ENCODE results near the gene MAP7D2. TPM values are rescaled to one million over a fixed set of nuclear protein-coding genes. Genes with fewer than 3 reads are reported as not detected.

Gene MAP7D2
- total and polyA plus RNA-seq, 2 of the 13 experiments (the other 11 are each of a cell fraction or from before 2014, with no cell fraction given) = 9.6 to 10.5 TPM

- Histone ChIP-seq H3K9ac (ENCODE audit: insufficient read depth, low read depth, low read length) (no peak overlapping the region), H3K79me2 (ENCODE audit: insufficient read depth, low read length) (no peaks in the 10 kb centered on the region), H3K4me3 (replicated peaks in 1 of 3; ENCODE audit: insufficient read depth in 1 of 3, low read depth in 2 of 3, low read length in 3 of 3) (no peak overlapping the region), H3K27ac (ENCODE audit: extremely low read length, insufficient read depth, low read length) (no peak overlapping the region), H3K27me3 (ENCODE audit: control insufficient read depth in 1 of 2, insufficient read depth in 2 of 2, low read length in 2 of 2) (no peaks in the 10 kb centered on the region), H3K36me3 (replicated peaks in 1 of 2; ENCODE audit: control insufficient read depth in 1 of 2, insufficient read depth in 2 of 2, low read length in 2 of 2) (0 out of 5 replicates have a peak, but pooled peaks cover 0 to 2% of the 10 kb centered on the region in 2 experiments), H3K4me1 (ENCODE audit: insufficient read depth, low read length) (no peaks in the 10 kb centered on the region), H3K9me3 (ENCODE audit: low read length) (no peaks in the 10 kb centered on the region), H3K4me2 (ENCODE audit: low read depth, low read length) (no peak overlapping the region), H2AFZ (ENCODE audit: low read length) (no peak overlapping the region), H4K20me1 (ENCODE audit: insufficient read depth, low read length) (no peaks in the 10 kb centered on the region)
- in situ Hi-C loops (cut with HindIII; ENCODE audit: extremely low pct_ligation_motif_present, low pct_unique_long_range_greater_than_20kb) (no loop called here), intact Hi-C loops (cut with micrococcal nuclease; ENCODE audit: unreplicated experiment) (no loop called here)
- POLR2A ChIA-PET = no interaction called here
- DNase-seq (ENCODE audit: low spot score) (no peak), FAIRE-seq (no peak), ATAC-seq (no peak)
- no TSS peak for BruUV-seq (replicated peaks)
- 96% methylated on average over 4 of the region's 4 CpGs for WGBS (ENCODE audit: low lambda C conversion rate)
- CTCF ChIA-PET (ENCODE audit: low intra/inter-chr PET ratio, low total read pairs) = no interaction called here
- TF ChIP-seq, protein P1, sequence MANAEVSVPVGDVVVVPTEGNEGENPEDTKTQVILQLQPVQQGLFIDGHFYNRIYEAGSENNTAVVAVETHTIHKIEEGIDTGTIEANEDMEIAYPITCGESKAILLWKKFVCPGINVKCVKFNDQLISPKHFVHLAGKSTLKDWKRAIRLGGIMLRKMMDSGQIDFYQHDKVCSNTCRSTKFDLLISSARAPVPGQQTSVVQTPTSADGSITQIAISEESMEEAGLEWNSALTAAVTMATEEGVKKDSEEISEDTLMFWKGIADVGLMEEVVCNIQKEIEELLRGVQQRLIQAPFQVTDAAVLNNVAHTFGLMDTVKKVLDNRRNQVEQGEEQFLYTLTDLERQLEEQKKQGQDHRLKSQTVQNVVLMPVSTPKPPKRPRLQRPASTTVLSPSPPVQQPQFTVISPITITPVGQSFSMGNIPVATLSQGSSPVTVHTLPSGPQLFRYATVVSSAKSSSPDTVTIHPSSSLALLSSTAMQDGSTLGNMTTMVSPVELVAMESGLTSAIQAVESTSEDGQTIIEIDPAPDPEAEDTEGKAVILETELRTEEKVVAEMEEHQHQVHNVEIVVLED (CRISPR knock-in tag; IDR thresholded peaks at IDR 0.05; ENCODE audit: borderline replicate concordance) = no peak
- TF ChIP-seq KLF9 (CRISPR knock-in tag; IDR thresholded peaks at IDR 0.05; ENCODE audit: low read depth) = no peak
- TF ChIP-seq, protein P2, sequence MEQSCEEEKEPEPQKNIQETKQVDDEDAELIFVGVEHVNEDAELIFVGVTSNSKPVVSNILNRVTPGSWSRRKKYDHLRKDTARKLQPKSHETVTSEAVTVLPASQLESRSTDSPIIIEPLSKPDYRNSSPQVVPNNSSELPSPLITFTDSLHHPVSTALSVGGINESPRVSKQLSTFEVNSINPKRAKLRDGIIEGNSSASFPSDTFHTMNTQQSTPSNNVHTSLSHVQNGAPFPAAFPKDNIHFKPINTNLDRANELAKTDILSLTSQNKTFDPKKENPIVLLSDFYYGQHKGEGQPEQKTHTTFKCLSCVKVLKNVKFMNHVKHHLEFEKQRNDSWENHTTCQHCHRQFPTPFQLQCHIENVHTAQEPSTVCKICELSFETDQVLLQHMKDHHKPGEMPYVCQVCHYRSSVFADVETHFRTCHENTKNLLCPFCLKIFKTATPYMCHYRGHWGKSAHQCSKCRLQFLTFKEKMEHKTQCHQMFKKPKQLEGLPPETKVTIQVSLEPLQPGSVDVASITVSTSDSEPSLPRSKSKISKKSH (CRISPR knock-in tag; IDR thresholded peaks at IDR 0.05; ENCODE audit: borderline replicate concordance) = no peak
- no peak for TF ChIP-seq NFKB2 (CRISPR knock-in tag; IDR thresholded peaks at IDR 0.05; ENCODE audit: borderline replicate concordance)
- no peak for TF ChIP-seq CREB1 (IDR thresholded peaks at IDR 0.05)
- TF ChIP-seq CREB1 (CRISPR knock-in tag; IDR thresholded peaks at IDR 0.05) = no peak
- TF ChIP-seq CBX1 (IDR thresholded peaks at IDR 0.05; ENCODE audit: low read depth) = no peak
- TF ChIP-seq NPAS2 (CRISPR knock-in tag; IDR thresholded peaks at IDR 0.05; ENCODE audit: borderline replicate concordance) = no peak
- TF ChIP-seq, protein P3, sequence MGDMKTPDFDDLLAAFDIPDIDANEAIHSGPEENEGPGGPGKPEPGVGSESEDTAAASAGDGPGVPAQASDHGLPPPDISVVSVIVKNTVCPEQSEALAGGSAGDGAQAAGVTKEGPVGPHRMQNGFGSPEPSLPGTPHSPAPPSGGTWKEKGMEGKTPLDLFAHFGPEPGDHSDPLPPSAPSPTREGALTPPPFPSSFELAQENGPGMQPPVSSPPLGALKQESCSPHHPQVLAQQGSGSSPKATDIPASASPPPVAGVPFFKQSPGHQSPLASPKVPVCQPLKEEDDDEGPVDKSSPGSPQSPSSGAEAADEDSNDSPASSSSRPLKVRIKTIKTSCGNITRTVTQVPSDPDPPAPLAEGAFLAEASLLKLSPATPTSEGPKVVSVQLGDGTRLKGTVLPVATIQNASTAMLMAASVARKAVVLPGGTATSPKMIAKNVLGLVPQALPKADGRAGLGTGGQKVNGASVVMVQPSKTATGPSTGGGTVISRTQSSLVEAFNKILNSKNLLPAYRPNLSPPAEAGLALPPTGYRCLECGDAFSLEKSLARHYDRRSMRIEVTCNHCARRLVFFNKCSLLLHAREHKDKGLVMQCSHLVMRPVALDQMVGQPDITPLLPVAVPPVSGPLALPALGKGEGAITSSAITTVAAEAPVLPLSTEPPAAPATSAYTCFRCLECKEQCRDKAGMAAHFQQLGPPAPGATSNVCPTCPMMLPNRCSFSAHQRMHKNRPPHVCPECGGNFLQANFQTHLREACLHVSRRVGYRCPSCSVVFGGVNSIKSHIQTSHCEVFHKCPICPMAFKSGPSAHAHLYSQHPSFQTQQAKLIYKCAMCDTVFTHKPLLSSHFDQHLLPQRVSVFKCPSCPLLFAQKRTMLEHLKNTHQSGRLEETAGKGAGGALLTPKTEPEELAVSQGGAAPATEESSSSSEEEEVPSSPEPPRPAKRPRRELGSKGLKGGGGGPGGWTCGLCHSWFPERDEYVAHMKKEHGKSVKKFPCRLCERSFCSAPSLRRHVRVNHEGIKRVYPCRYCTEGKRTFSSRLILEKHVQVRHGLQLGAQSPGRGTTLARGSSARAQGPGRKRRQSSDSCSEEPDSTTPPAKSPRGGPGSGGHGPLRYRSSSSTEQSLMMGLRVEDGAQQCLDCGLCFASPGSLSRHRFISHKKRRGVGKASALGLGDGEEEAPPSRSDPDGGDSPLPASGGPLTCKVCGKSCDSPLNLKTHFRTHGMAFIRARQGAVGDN (CRISPR knock-in tag; IDR thresholded peaks at IDR 0.05) = no peak
- TF ChIP-seq IKZF1 (IDR thresholded peaks at IDR 0.05) = no peak
- TF ChIP-seq ZMYM4 (CRISPR knock-in tag; IDR thresholded peaks at IDR 0.05) = no peak
- TF ChIP-seq ZNF652 (CRISPR knock-in tag; IDR thresholded peaks at IDR 0.05; ENCODE audit: borderline replicate concordance, low read depth) = no peak
- no peak for TF ChIP-seq ARID2 (CRISPR knock-in tag; IDR thresholded peaks at IDR 0.05; ENCODE audit: borderline replicate concordance)
Measured at GRCh38 chrX:20057479-20057878, 59.2 kb downstream of the MAP7D2 start.

Data from HepG2 (cell line).